HG03064 (cell line): ENCODE measurements around the gene EHD4.

Experiments
- ATAC-seq: cut with Tn5 transposase; IDR thresholded peaks from one replicate; pipeline ENCODE4 v1.9.1; 2021; ENCODE audit warnings: low read depth; ENCODE audit not compliant: unreplicated experiment

The EHD4 gene

GRCh38 chr15:41923401-41923997 is 48.9 kb downstream of the EHD4 start:
- ATAC-seq: no peak

GRCh38 chr15:41922353-41922752 is 50.0 kb downstream of the EHD4 start:
- no peak for ATAC-seq

- ATAC-seq: no peak
Measured at GRCh38 chr15:41921639-41922038, 50.7 kb downstream of the EHD4 start.

GRCh38 chr15:41921167-41921566 is 51.2 kb downstream of the EHD4 start:
- no peak for ATAC-seq

- no peak for ATAC-seq
Measured at GRCh38 chr15:41919954-41920538, 52.3 kb downstream of the EHD4 start.

GRCh38 chr15:41919201-41919820 is 53.0 kb downstream of the EHD4 start:
- no peak for ATAC-seq

GRCh38 chr15:41918506-41919126 is 53.7 kb downstream of the EHD4 start:
- ATAC-seq: no peak

GRCh38 chr15:41917767-41918430 is 54.5 kb downstream of the EHD4 start:
- no peak for ATAC-seq

- ATAC-seq: no peak
Measured at GRCh38 chr15:41915255-41915994, 56.9 kb downstream of the EHD4 start.

GRCh38 chr15:41914411-41914810 is 57.9 kb downstream of the EHD4 start:
- ATAC-seq: no peak

- ATAC-seq: no peak
Measured at GRCh38 chr15:41913256-41913655, 59.1 kb downstream of the EHD4 start.

GRCh38 chr15:41911691-41912345 is 60.5 kb downstream of the EHD4 start:
- no peak for ATAC-seq

GRCh38 chr15:41908736-41909461 is 63.5 kb downstream of the EHD4 start:
- ATAC-seq: no peak

GRCh38 chr15:41907141-41907540 is 65.2 kb downstream of the EHD4 start:
- no peak for ATAC-seq

- no peak for ATAC-seq
Measured at GRCh38 chr15:41906608-41907007, 65.7 kb downstream of the EHD4 start.

GRCh38 chr15:41905036-41905793 is 67.1 kb downstream of the EHD4 start:
- no peak for ATAC-seq

GRCh38 chr15:41904541-41905005 is 67.8 kb downstream of the EHD4 start:
- no peak for ATAC-seq

GRCh38 chr15:41903782-41904181 is 68.6 kb downstream of the EHD4 start:
- ATAC-seq: no peak

GRCh38 chr15:41901431-41901830 is 70.9 kb downstream of the EHD4 start:
- no peak for ATAC-seq
